Midbrain (tissue), 1 donor: Measurements from ENCODE around the gene FOXO1.
A peak's percentile ranks its signal among the peaks of the same experiment; 100 is the strongest.
"Not testable (repeated sequence)": the region's sequence is repeated elsewhere in the genome, so short reads cannot be mapped to it uniquely, and the experiment has no call there.

Experiments used
- DNase-seq: peaks from one replicate; lab custom pipeline; 2025; lab: John Stamatoyannopoulos, UW

Gene FOXO1

GRCh38 chr13:40665126-40666044, 1.1 kb downstream of the FOXO1 start:
- DNase-seq, result peak; percentile 48

DNA sequence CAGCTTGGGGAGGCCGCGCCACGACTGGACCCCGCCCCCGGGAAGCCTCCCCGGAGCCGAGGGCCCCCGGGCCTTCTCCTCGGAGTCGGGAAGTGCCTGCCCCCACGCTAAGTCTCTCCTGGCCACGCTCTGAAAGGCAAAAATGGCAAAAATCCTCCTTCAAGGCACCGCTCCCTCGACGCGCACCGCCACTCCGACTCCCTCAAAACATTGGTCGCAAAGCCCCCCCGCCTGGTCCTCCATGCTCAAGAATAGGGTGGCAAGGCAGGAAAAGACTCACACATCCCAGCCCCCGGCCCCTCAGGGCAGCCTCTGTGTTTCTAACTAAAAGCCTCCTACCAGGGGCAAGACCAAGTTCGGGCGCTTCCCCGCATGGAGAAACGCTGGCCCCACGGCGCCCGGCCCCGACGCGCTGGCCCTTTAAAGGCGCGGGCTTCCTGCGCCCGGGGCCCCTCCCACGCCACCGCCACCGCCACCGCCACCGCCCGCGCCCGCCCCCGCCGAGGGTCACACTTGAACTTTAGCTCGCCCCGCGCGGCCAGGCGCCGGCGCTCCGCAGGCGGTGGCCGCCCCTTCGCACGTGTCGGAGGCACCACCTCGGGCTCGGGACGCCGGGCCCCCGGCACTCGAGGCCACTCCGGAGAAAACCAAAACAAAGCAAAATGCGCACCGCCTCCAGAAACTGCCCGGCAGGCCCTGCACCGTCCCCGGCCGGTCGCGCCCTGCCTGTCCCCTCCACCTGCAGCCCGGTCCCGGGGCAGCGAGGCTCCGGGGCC, 1.9 kb downstream of the FOXO1 start:
- peak; percentile 72 for DNase-seq

DNA sequence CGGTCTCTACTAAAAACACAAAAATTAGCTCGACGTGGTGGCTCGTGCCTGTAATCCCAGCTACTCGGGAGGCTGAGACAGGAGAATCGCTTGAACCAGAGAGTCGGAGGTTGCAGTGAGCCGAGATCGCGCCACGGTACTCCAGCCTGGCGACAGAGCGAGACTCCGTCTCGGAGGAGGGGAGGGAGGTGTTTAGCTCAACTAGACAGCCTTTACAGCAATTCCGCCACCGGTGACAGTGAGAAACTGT, 2.4 kb downstream of the FOXO1 start:
- DNase-seq, result not testable (repeated sequence)

- DNase-seq, result no peak
Measured at GRCh38 chr13:40662866-40663265, 3.6 kb downstream of the FOXO1 start.

- DNase-seq, result no peak
Measured at GRCh38 chr13:40661875-40662665, 4.4 kb downstream of the FOXO1 start.

DNA sequence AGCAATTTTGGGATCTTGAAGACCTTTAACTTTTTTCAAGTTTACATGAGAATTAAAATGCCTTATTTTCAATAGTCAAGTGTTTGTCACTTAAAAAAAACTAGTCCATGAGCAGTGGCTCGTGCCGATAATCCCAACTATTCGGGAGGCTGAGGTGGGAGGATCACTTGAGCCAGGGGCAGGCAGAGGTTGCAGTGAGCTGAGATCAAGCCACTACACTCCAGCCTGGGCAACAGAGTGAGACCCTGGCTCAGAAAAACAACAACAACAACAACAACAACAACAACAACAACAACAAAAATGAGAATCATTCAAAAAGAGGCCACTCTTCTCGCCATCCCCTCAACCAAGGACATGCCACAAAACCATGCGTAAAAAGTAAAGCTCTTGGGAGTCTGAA, 5.7 kb downstream of the FOXO1 start:
- no peak for DNase-seq

- peak; percentile 40 for DNase-seq
Measured at GRCh38 chr13:40660141-40660664, 6.2 kb downstream of the FOXO1 start.

- no peak for DNase-seq
Measured at GRCh38 chr13:40657951-40658350, 8.5 kb downstream of the FOXO1 start.

DNA sequence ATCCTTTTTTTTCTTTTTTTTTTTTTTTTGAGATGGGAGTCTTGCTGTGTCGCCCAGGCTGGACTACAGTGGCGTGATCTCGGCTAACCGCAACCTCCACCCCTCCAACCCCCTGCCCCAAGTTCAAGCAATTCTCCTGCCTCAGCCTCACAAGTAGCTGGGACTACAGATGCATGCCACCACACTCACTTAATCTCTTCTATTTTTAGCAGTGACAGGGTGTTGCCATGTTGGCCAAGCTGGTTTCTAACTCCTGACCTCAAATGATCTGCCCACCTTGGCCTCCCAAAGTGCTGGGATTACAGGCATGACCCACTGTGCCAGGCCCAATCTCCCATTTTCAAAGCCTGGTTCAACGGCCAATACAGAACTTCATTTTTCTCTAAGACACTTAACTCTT, 9.1 kb downstream of the FOXO1 start:
- DNase-seq, result no peak

- no peak for DNase-seq
Measured at GRCh38 chr13:40656358-40656757, 10.1 kb downstream of the FOXO1 start.

DNA sequence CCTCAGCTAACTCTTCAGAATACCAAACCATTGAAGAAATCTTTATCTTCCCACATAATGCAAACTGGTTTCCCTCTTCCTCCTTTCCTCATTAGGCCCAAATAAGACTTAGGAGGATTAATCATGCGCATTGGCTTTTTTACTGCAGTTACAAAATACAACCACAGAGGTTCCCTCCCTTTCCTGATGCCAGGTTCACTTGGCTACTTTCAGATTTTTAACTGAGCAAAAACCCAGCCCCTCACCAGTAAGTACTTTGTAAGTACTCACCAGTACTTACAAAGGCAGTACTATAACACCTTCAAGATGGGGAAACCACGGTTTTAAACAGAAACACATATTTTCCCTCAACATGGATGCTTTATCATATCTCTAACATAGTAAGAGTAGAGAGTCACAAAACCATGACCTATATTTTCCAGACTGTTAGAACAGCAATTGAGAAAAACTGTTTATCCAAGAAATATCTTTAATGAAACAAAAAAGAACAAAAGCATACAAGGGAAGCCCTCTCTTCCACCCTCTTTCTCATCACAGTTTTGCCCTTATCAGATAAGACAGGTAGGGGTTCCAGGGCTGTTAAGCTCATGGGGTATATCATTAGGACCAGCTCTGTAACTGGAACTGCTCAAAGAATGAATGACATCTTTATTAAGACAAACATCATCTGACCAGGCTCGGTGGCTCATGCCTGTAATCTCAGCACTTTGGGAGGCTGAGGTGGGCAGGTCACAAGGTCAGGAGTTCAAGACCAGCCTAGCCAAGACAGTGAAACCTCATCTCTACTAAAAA, 12.7 kb downstream of the FOXO1 start:
- DNase-seq, result no peak

GRCh38 chr13:40652588-40652940, 13.9 kb downstream of the FOXO1 start:
- no peak for DNase-seq

DNA sequence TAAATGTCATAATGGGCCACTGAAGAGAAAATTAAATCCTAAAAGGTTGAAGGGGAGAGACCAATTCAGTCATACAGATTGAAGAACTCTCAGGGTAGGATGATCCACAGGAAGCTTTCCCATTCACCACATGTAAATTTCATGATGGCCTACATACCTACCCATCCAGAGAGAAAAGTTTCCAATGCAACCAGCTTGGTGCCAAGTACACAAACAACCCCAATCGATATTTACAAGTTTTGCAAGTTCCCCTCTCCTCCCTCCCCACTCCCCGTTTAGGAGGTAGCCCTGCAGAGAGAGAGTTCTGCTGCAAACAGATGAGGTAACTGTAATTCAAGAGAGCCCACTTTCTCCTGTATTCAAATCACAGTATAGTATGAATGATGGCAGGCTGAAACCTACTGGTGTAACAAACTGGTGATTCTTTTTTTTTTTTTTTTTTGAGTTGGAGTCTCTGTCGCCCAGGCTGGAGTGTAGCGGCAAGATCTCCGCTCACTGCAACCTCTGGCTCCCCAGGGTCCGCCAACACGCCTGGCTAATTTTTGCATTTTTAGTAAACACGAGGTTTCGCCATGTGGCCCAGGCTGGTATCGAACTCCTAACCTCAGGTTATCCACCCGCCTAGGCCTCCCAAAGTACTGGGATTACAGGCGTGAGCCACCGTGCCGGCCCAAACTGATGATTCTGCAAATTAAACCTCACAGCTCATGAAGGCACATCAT, 14.4 kb downstream of the FOXO1 start:
- no peak for DNase-seq

DNA sequence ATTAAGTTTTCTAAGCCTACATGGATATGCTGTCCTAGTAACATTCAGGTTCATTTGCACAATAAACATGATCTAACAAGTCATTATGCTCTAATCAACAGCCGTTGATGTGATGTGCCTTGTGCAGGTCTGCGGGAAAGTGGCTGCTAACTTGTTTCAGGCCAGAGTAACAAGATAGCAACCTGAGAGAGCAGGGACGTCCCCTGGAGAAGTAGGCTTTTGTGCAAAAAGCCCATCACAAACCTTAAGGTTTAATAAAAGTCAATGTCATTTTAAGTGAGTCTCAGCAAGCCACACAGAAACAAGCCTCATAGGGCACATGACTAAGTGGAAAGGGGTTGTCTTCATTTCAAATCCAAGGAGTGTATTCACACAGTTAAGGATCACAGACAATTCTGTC, 17.6 kb downstream of the FOXO1 start:
- DNase-seq, result no peak

DNA sequence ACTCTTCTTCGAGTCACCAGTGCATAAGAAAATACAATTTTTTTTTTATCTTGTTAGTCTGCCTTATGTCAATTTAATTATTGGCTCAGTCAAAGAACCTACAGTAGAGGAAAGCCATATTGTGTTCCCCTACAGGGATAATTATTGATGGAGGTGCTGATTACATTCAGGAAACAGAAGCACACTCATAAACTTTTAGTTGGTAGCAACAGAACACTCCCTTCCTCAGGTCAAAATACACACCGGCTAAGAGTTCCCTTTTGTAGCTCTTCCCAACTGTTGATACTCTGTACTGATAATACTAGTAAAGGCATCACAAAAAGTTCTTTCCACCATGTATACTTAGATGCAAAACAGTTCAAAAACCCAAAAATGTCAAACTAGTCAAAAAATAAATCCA, 18.4 kb downstream of the FOXO1 start:
- DNase-seq, result no peak

DNA sequence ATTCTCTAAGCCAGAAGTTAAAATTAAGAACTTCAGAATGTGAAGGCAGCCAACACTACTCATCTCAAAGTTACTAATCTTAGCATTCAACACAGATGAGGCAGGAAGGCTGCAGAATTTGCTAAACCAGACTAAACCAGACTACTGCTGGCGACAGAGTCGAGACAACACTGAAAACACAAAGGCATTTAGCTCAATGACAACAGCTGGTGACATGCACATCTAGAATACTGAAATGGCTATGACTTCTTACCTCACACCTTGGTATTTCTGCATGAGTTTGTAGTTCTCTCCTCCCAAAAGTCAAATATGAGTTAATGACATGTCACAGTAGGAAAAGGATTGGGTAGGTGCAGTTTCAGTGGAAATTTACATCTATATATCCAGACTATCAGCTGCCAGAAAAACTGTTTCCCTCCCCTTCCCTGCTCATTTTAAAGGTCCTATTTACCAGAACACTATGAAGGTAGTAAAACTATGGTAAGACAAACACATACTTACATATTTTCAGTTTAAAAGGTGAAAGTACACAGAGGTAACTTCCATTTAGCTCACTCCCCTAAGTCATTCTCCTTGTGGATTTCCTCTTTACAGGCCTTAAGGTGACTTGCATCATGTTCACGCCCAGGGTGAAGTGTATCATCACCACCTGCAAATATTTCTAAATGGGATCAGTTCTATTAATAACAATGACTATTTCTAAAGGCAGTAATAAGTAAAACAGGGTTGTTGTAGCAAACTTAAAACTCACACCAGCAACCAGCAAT, 21.4 kb downstream of the FOXO1 start:
- DNase-seq, result peak; percentile 46

DNA sequence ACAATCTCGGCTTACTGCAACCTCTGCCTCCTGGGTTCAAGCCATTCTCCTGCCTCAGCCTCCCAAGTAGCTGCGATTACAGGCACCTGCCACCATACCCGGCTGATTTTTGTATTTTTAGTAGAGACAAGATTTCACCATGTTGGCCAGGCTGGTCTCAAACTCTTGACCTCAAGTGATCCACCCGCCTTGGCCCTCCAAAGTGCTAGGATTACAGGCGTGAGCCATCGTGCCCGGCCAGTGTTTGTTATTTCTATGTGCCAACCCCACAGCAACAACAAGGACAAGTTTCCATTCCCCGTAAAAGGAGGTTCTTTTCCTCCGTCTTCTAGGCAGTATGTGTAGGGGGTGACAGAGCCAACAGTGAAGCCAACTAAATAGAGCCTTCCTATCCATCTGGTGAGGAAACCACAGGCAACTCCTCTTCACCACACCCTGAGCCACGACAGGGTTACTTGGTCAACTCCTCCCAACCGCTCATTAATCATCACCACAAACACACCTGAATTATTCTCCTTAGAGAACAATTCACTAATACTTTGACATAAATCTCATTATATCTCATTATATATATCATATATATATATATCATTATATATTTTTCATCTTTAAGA, 25.5 kb downstream of the FOXO1 start:
- no peak for DNase-seq

GRCh38 chr13:40640202-40640601, 26.2 kb downstream of the FOXO1 start:
- DNase-seq, result no peak

DNA sequence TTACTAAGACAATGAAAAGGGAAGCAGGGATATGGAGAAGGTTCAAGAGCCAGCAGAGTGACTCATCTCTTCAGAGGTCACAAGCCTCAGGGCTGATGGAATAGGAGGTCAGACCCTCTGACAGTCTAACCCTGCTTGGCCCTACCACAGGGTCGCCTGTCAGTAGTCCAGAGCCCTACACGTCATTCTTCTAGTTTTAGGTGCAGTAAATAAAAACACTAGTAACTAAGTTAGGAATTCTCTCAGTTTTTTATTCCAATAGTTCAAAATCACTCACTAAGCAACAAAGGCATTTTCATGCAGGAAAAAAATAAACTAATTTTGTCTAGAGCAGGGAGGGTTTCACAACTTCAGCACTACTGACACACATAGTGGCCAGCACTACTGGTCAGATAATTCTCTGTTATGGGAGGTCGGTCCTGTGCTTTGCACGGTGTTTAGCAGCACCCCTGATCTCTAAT, 27.2 kb downstream of the FOXO1 start:
- no peak for DNase-seq

- no peak for DNase-seq
Measured at GRCh38 chr13:40637643-40638042, 28.8 kb downstream of the FOXO1 start.
